Fibroblast of skin of right biceps (primary cell): Measurements from ENCODE around the gene SULT4A1.
"Not testable (repeated sequence)": the region's sequence is repeated elsewhere in the genome, so short reads cannot be mapped to it uniquely, and the experiment has no call there.

Experiments
- DNase-seq: peaks from one replicate; pipeline ENCODE4 v3.0.0-alpha.2; 2013

SULT4A1 gene

GRCh38 chr22:43862074-43862881, at the start of gene SULT4A1:
TSS of gene SULT4A1 (minus strand) at chr22:43862513. CDS start at chr22:43862382, 131 bp downstream.
- DNase-seq = peak; percentile 70

- DNase-seq = no peak
Observed at GRCh38 chr22:43911351-43911750, 49.0 kb upstream of the SULT4A1 start.

GRCh38 chr22:43910178-43910695, 47.9 kb upstream of the SULT4A1 start:
- DNase-seq = no peak

GRCh38 chr22:43909708-43910107, 47.4 kb upstream of the SULT4A1 start:
- DNase-seq = no peak

- no peak for DNase-seq
Observed at GRCh38 chr22:43905681-43906080, 43.4 kb upstream of the SULT4A1 start.

- not testable (repeated sequence) for DNase-seq
Observed at GRCh38 chr22:43904412-43904811, 42.1 kb upstream of the SULT4A1 start.

GRCh38 chr22:43903033-43903432, 40.7 kb upstream of the SULT4A1 start:
- peak; percentile 10 for DNase-seq

GRCh38 chr22:43901976-43902643, 39.8 kb upstream of the SULT4A1 start:
- peak; percentile 89 for DNase-seq

GRCh38 chr22:43900206-43900605, 37.9 kb upstream of the SULT4A1 start:
- no peak for DNase-seq

GRCh38 chr22:43897751-43898261, 35.5 kb upstream of the SULT4A1 start:
- peak; percentile 42 for DNase-seq

GRCh38 chr22:43895986-43896645, 33.8 kb upstream of the SULT4A1 start:
- DNase-seq = no peak

- no peak for DNase-seq
Observed at GRCh38 chr22:43894122-43894521, 31.8 kb upstream of the SULT4A1 start.

GRCh38 chr22:43893266-43893665, 31.0 kb upstream of the SULT4A1 start:
- no peak for DNase-seq

- no peak for DNase-seq
Observed at GRCh38 chr22:43892183-43892894, 30.0 kb upstream of the SULT4A1 start.

- DNase-seq = no peak
Observed at GRCh38 chr22:43891360-43892182, 29.3 kb upstream of the SULT4A1 start, which contains the start of gene PNPLA5. TSS of gene PNPLA5 (minus strand) at chr22:43892013. CDS start at chr22:43891880, 133 bp downstream.

GRCh38 chr22:43890901-43891331, 28.6 kb upstream of the SULT4A1 start:
- no peak for DNase-seq

- peak; percentile 19 for DNase-seq
Observed at GRCh38 chr22:43889860-43890253, 27.5 kb upstream of the SULT4A1 start.

GRCh38 chr22:43889201-43889859, 27.0 kb upstream of the SULT4A1 start:
- DNase-seq = no peak

GRCh38 chr22:43888740-43889139, 26.4 kb upstream of the SULT4A1 start:
- DNase-seq = no peak

- no peak for DNase-seq
Observed at GRCh38 chr22:43887391-43887790, 25.1 kb upstream of the SULT4A1 start.

GRCh38 chr22:43886231-43886630, 23.9 kb upstream of the SULT4A1 start:
- no peak for DNase-seq
